ENCODE results near the gene EFCAB8.

The EFCAB8 gene

DNA sequence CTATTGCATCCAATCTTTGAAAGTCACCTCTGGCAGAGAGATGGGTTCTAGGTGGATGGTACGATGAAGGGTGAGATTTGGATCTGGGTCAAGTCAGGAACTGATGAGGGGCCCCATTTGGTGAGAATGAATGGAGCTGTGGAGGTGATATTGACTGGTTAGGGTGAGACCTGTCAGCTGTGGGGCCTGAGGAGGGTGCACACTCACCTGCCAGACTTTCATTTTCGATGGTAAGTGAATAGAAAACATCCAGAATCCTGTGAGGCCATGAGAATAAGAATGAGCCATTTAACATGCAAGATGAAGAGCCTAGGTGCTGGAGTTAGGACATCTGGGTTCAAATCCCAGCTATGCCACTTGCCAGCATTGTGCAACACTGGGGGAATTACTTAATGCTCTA, 138.7 kb downstream of the EFCAB8 start:
- no peak overlapping the region for H3K9ac ChIP-seq (ENCODE audit: low read length)

DNA sequence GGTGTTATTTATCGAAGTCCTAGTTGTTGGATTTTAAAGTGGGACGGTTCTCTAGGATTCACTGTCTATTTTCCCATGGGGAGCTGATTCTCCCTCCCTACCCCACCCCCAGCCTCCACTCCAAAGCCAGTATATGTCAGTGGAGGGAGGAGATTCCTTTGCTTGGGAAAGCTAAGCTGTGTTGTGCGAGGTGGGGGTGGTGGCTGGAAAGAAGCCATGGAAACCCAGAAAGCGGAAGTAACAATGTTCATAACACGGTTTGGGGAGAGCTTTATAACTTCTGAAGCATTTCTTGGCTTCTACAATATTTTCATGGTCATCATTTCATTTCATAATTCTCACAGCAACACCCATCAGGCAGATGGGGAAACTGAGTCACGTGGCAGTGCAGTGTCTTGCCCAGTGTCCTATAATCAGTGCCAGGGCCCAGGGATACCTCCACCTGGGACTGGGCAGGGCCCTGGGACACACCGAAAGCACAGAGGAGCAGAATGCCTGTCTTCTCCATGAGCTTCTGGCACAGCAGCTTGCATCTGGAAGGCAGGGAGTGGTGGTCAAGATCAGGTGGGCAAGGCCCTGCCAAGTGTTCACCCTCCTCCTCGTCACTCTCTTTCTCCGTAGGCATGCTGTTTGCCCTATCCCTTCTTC, 141.0 kb downstream of the EFCAB8 start:
- Histone ChIP-seq H3F3A (ENCODE audit: insufficient read depth, low read length) (no peaks in the 10 kb centered on the region), H4K20me1 (ENCODE audit: insufficient read depth, low read length) (no peaks in the 10 kb centered on the region), H3K27ac (ENCODE audit: low read depth, low read length, poor library complexity, severe bottlenecking) (no peak overlapping the region), H3K4me2 (ENCODE audit: low read length) (no peak overlapping the region), H3K36me3 (ENCODE audit: insufficient read depth, low read length) (no peaks in the 10 kb centered on the region; the same call in 1 of the 2 replicates), H3K9ac (ENCODE audit: low read length) (no peak overlapping the region), H3K4me3 (ENCODE audit: low read depth, low read length, poor library complexity, severe bottlenecking) (no peak overlapping the region), H3K27me3 (ENCODE audit: insufficient read depth, low read length) (peaks cover 4% of the 10 kb centered on the region; the same call in 1 of the 2 replicates), H3K9me2 (ENCODE audit: low read depth, low read length) (no peaks in the 10 kb centered on the region), H3K4me1 (ENCODE audit: insufficient read depth, low read length, severe bottlenecking) (no peaks in the 10 kb centered on the region), H2AFZ (ENCODE audit: low read length) (no peak overlapping the region), H3K9me3 (ENCODE audit: low read length) (peaks cover 9% of the 10 kb centered on the region; the same call in 1 of the 2 replicates), H3K79me2 (ENCODE audit: insufficient read depth, low read length) (no peaks in the 10 kb centered on the region)
- TF ChIP-seq, protein P1, sequence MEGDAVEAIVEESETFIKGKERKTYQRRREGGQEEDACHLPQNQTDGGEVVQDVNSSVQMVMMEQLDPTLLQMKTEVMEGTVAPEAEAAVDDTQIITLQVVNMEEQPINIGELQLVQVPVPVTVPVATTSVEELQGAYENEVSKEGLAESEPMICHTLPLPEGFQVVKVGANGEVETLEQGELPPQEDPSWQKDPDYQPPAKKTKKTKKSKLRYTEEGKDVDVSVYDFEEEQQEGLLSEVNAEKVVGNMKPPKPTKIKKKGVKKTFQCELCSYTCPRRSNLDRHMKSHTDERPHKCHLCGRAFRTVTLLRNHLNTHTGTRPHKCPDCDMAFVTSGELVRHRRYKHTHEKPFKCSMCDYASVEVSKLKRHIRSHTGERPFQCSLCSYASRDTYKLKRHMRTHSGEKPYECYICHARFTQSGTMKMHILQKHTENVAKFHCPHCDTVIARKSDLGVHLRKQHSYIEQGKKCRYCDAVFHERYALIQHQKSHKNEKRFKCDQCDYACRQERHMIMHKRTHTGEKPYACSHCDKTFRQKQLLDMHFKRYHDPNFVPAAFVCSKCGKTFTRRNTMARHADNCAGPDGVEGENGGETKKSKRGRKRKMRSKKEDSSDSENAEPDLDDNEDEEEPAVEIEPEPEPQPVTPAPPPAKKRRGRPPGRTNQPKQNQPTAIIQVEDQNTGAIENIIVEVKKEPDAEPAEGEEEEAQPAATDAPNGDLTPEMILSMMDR (IDR thresholded peaks at IDR 0.05; ENCODE audit: low read length): no peak
- TF ChIP-seq EZH2 (IDR thresholded peaks at IDR 0.05; ENCODE audit: borderline replicate concordance, low read length): no peak

More for the DNA sequence above, 138.7 kb downstream of the EFCAB8 start:
- Histone ChIP-seq H3K4me2 (ENCODE audit: low read length) (no peak overlapping the region), H3K79me2 (ENCODE audit: insufficient read depth, low read length) (no peaks in the 10 kb centered on the region), H3K4me3 (ENCODE audit: low read depth, low read length, poor library complexity, severe bottlenecking) (no peak overlapping the region), H4K20me1 (ENCODE audit: insufficient read depth, low read length) (no peaks in the 10 kb centered on the region), H3K9me2 (ENCODE audit: low read depth, low read length) (no peaks in the 10 kb centered on the region), H3F3A (ENCODE audit: insufficient read depth, low read length) (no peaks in the 10 kb centered on the region), H3K4me1 (ENCODE audit: insufficient read depth, low read length, severe bottlenecking) (no peaks in the 10 kb centered on the region), H3K27me3 (ENCODE audit: insufficient read depth, low read length) (peaks cover 4% of the 10 kb centered on the region; the same call in 1 of the 2 replicates), H3K36me3 (ENCODE audit: insufficient read depth, low read length) (no peaks in the 10 kb centered on the region; the same call in 1 of the 2 replicates), H3K27ac (ENCODE audit: low read depth, low read length, poor library complexity, severe bottlenecking) (no peak overlapping the region), H2AFZ (ENCODE audit: low read length) (no peak overlapping the region), H3K9me3 (ENCODE audit: low read length) (peaks cover 9% of the 10 kb centered on the region; the same call in 1 of the 2 replicates)
- TF ChIP-seq EZH2 (IDR thresholded peaks at IDR 0.05; ENCODE audit: borderline replicate concordance, low read length): no peak
- TF ChIP-seq, protein P1 (IDR thresholded peaks at IDR 0.05; ENCODE audit: low read length): no peak

DNA sequence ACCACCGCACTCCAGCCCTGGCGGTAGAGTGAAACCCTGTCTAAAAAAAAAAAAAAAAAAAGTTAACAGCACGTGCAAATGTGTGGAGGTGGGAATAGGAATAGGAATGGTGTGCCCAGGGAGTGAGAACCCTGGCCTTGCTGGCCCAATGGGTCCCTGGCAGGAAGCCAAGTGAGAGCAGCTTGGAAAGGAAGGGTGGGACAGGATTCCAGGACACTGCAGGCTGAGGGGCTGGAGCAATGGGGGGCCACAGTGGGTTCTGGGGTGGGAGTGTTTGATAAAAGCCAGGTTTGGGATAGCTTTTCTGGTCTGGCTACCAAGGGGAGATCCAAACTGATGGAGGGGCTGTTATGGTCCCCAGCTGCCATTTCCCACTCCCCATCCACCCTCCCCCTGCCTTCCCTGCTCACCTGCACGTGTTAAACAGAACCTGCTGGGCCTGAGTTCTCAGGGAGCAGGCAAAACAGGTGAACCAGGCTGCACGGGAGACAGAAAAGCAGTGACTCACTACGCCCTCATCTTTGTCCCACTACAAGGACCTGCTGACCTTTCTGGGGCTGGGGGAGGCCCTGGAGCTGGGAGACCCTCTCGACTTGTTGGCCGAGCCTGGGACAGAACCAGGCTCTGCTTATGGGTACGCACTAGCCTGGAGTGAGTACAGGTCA, 142.2 kb downstream of the EFCAB8 start:
- TF ChIP-seq, protein P1 (IDR thresholded peaks at IDR 0.05; ENCODE audit: low read length): no peak
- no peak for TF ChIP-seq EZH2 (IDR thresholded peaks at IDR 0.05; ENCODE audit: borderline replicate concordance, low read length)
- Histone ChIP-seq H3K4me1 (ENCODE audit: insufficient read depth, low read length, severe bottlenecking) (no peaks in the 10 kb centered on the region), H3K79me2 (ENCODE audit: insufficient read depth, low read length) (no peaks in the 10 kb centered on the region), H3K36me3 (ENCODE audit: insufficient read depth, low read length) (no peaks in the 10 kb centered on the region), H2AFZ (ENCODE audit: low read length) (no peak overlapping the region), H3K27ac (ENCODE audit: low read depth, low read length, poor library complexity, severe bottlenecking) (no peak overlapping the region), H3K9me3 (ENCODE audit: low read length) (0 out of 2 replicates have a peak, but pooled peaks cover under 1% of the 10 kb centered on the region), H3K27me3 (ENCODE audit: insufficient read depth, low read length) (peaks cover 4% of the 10 kb centered on the region; the same call in 1 of the 2 replicates), H3K9me2 (ENCODE audit: low read depth, low read length) (no peaks in the 10 kb centered on the region), H3K9ac (ENCODE audit: low read length) (no peak overlapping the region), H3K4me3 (ENCODE audit: low read depth, low read length, poor library complexity, severe bottlenecking) (no peak overlapping the region), H3F3A (ENCODE audit: insufficient read depth, low read length) (no peaks in the 10 kb centered on the region), H4K20me1 (ENCODE audit: insufficient read depth, low read length) (no peaks in the 10 kb centered on the region), H3K4me2 (ENCODE audit: low read length) (no peak overlapping the region)
